ENCODE data around the gene CDK2. TPM values are rescaled to one million over a fixed set of nuclear protein-coding genes. Genes with fewer than 3 reads are reported as not detected.
A peak's percentile ranks its signal among the peaks of the same experiment; 100 is the strongest.

Gene CDK2
- total RNA-seq, 1 donor from 2014 or later = 43.0 TPM

GRCh38 chr12:56020423-56021184 is 54.0 kb downstream of the CDK2 start, which contains the start of gene IKZF4:
IKZF4 (plus strand) TSS chr12:56021043; CDS start chr12:56021494, 451 bp downstream.
- Mint-ChIP-seq H3K4me1 (ENCODE audit: unreplicated experiment) (peaks cover 14% of the 10 kb centered on the region), H3K9me3 (ENCODE audit: unreplicated experiment) (no peaks in the 10 kb centered on the region), H3K36me3 (ENCODE audit: low read depth, unreplicated experiment) (peaks cover 4% of the 10 kb centered on the region), H3K4me3 (ENCODE audit: unreplicated experiment) (peak within 1 kb of the TSS; percentile 74), H3K27me3 (ENCODE audit: unreplicated experiment) (peaks cover 8% of the 10 kb centered on the region), H3K27ac (ENCODE audit: unreplicated experiment) (peak within 1 kb of the TSS; percentile 42)
- TF ChIP-seq CTCF (IDR thresholded peaks at IDR 0.05; ENCODE audit: unreplicated experiment) = no peak
- DNase-seq (ENCODE audit: low spot score) = peak; percentile 36

- H3K4me3 Mint-ChIP-seq (ENCODE audit: unreplicated experiment) = no peak overlapping the region
- peaks cover 14% of the 10 kb centered on the region for H3K4me1 Mint-ChIP-seq (ENCODE audit: unreplicated experiment)
- no peak overlapping the region for H3K27ac Mint-ChIP-seq (ENCODE audit: unreplicated experiment)
- no peaks in the 10 kb centered on the region for H3K9me3 Mint-ChIP-seq (ENCODE audit: unreplicated experiment)
- H3K36me3 Mint-ChIP-seq (ENCODE audit: low read depth, unreplicated experiment) = peaks cover 4% of the 10 kb centered on the region
- peaks cover 6% of the 10 kb centered on the region for H3K27me3 Mint-ChIP-seq (ENCODE audit: unreplicated experiment)
- TF ChIP-seq CTCF (IDR thresholded peaks at IDR 0.05; ENCODE audit: unreplicated experiment) = no peak
- DNase-seq (ENCODE audit: low spot score) = no peak
Measured at GRCh38 chr12:56021889-56022497, 55.4 kb downstream of the CDK2 start.

Other genes with a start within 250 kb of the CDK2 start
- gene RDH5, start 246.4 kb upstream of the CDK2 start, total RNA-seq (ENCODE audit: unreplicated experiment) = 4.4 TPM
- 1,134 TPM for gene CD63, start 237.8 kb upstream of the CDK2 start, total RNA-seq (ENCODE audit: unreplicated experiment)
- gene GDF11, start 223.7 kb upstream of the CDK2 start, total RNA-seq (ENCODE audit: unreplicated experiment) = 9.3 TPM
- gene SARNP, start 149.1 kb upstream of the CDK2 start, total RNA-seq (ENCODE audit: unreplicated experiment) = 76.6 TPM
- gene ORMDL2, start 148.8 kb upstream of the CDK2 start, total RNA-seq (ENCODE audit: unreplicated experiment) = 33.9 TPM
- gene DNAJC14, start 137.2 kb upstream of the CDK2 start, total RNA-seq (ENCODE audit: unreplicated experiment) = 32.5 TPM
- 0.15 TPM for gene MMP19, start 123.9 kb upstream of the CDK2 start, total RNA-seq (ENCODE audit: unreplicated experiment)
- 58.6 TPM for gene PYM1, start 38.9 kb upstream of the CDK2 start, total RNA-seq (ENCODE audit: unreplicated experiment)
- 70.1 TPM for gene DGKA, start 35.7 kb upstream of the CDK2 start, total RNA-seq (ENCODE audit: unreplicated experiment)
- 136 TPM for gene PMEL, start 788 bp upstream of the CDK2 start, total RNA-seq (ENCODE audit: unreplicated experiment)
- 130 TPM for gene RAB5B, start 7.2 kb downstream of the CDK2 start, total RNA-seq (ENCODE audit: unreplicated experiment)
- gene SUOX, start 30.4 kb downstream of the CDK2 start, total RNA-seq (ENCODE audit: unreplicated experiment) = 31.6 TPM
- gene IKZF4, start 54.2 kb downstream of the CDK2 start, total RNA-seq (ENCODE audit: unreplicated experiment) = 3.0 TPM
- 45.8 TPM for gene RPS26, start 75.1 kb downstream of the CDK2 start, total RNA-seq (ENCODE audit: unreplicated experiment)
- gene ERBB3, start 113.3 kb downstream of the CDK2 start, total RNA-seq (ENCODE audit: unreplicated experiment) = 4.2 TPM
- 84.3 TPM for gene PA2G4, start 137.7 kb downstream of the CDK2 start, total RNA-seq (ENCODE audit: unreplicated experiment)
- 3,242 TPM for gene RPL41, start 149.8 kb downstream of the CDK2 start, total RNA-seq (ENCODE audit: unreplicated experiment)
- gene ZC3H10, start 151.4 kb downstream of the CDK2 start, total RNA-seq (ENCODE audit: unreplicated experiment) = 10.4 TPM
- gene ESYT1, start 161.4 kb downstream of the CDK2 start, total RNA-seq (ENCODE audit: unreplicated experiment) = 302 TPM
- gene MYL6B, start 185.8 kb downstream of the CDK2 start, total RNA-seq (ENCODE audit: unreplicated experiment) = 170 TPM
- gene MYL6, start 191.5 kb downstream of the CDK2 start, total RNA-seq (ENCODE audit: unreplicated experiment) = 2,481 TPM
- gene SMARCC2, start 222.7 kb downstream of the CDK2 start, total RNA-seq (ENCODE audit: unreplicated experiment) = 105 TPM